Measurements from ENCODE around the gene WNT1.

WNT1 gene

DNA sequence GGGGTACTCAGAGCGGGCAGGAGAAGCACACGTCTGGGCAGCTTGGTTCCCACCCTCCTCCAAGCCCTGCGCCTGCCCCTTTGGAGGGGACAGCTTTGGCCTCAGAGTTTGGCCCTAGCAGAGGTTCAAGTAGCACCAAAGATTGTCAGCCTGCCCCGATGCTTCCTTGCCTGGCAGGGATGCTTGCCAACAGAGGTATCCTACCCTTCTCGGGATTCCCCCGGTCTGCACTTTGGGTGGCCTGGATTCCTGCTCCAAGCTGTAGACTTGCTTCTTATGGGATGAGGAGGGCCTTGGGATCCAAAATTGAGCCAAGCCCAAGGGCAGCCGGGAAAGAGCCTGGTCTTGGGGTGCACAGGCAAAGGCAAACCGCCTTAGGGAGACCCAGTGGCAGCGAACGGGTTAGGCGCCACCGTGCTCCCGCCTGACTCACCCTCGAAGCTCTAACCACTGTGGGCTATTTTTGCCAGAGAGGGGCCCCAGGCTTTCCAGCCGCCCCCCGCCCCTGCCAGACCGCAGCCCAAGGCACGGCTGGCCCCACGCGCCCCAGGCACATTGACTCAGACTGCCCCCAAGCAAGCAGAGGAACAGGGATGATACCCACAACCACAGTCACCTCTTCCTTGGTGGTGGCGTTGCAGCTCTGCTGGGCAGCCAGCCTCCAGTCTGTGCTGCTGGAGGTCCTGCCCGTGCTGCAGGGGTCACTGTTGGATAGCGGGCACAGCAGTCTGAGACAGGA lies 5.7 kb upstream of the WNT1 start:
- TF ChIP-seq, protein P1, sequence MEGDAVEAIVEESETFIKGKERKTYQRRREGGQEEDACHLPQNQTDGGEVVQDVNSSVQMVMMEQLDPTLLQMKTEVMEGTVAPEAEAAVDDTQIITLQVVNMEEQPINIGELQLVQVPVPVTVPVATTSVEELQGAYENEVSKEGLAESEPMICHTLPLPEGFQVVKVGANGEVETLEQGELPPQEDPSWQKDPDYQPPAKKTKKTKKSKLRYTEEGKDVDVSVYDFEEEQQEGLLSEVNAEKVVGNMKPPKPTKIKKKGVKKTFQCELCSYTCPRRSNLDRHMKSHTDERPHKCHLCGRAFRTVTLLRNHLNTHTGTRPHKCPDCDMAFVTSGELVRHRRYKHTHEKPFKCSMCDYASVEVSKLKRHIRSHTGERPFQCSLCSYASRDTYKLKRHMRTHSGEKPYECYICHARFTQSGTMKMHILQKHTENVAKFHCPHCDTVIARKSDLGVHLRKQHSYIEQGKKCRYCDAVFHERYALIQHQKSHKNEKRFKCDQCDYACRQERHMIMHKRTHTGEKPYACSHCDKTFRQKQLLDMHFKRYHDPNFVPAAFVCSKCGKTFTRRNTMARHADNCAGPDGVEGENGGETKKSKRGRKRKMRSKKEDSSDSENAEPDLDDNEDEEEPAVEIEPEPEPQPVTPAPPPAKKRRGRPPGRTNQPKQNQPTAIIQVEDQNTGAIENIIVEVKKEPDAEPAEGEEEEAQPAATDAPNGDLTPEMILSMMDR (IDR thresholded peaks at IDR 0.05; ENCODE audit: low read depth, low read length) = peak; percentile 13
- in situ Hi-C loops (cut with HindIII; ENCODE audit: low sequenced_read_pairs) = no loop called here
- DNase-seq (ENCODE audit: low read depth, low spot score) = no peak
- no peak overlapping the region for H3K4me3 ChIP-seq (ENCODE audit: low read depth, low read length)

GRCh38 chr12:48972952-48973483 lies 5.1 kb upstream of the WNT1 start:
- DNase-seq (ENCODE audit: low read depth, low spot score) = no peak
- no peak overlapping the region for H3K4me3 ChIP-seq (ENCODE audit: low read depth, low read length)
- in situ Hi-C loops (cut with HindIII; ENCODE audit: low sequenced_read_pairs) = no loop called here
- TF ChIP-seq, protein P1 (IDR thresholded peaks at IDR 0.05; ENCODE audit: low read depth, low read length) = no peak

DNA sequence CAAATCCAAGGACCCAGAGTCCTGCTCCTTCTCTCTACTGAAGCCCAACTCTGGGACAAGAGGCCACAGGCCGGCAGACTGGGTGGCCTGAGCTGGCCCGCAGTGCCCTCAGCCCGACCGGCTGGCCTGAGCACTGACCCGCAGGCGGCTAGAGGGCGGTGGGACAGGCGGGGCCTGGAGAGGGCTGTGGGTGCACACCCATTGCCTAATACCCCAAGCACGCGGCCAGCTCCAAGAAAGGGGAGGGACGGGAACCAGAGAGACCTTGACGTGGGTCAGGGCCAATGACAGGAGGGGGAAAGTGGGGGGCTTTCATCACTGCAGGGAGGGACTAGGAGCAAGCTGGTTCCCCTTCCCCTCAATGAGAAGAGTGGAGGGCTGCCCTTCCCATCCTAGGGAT lies 4.6 kb upstream of the WNT1 start:
- TF ChIP-seq, protein P1 (IDR thresholded peaks at IDR 0.05; ENCODE audit: low read depth, low read length) = no peak
- in situ Hi-C loops (cut with HindIII; ENCODE audit: low sequenced_read_pairs) = no loop called here
- DNase-seq (ENCODE audit: low read depth, low spot score) = no peak
- H3K4me3 ChIP-seq (ENCODE audit: low read depth, low read length) = no peak overlapping the region

DNA sequence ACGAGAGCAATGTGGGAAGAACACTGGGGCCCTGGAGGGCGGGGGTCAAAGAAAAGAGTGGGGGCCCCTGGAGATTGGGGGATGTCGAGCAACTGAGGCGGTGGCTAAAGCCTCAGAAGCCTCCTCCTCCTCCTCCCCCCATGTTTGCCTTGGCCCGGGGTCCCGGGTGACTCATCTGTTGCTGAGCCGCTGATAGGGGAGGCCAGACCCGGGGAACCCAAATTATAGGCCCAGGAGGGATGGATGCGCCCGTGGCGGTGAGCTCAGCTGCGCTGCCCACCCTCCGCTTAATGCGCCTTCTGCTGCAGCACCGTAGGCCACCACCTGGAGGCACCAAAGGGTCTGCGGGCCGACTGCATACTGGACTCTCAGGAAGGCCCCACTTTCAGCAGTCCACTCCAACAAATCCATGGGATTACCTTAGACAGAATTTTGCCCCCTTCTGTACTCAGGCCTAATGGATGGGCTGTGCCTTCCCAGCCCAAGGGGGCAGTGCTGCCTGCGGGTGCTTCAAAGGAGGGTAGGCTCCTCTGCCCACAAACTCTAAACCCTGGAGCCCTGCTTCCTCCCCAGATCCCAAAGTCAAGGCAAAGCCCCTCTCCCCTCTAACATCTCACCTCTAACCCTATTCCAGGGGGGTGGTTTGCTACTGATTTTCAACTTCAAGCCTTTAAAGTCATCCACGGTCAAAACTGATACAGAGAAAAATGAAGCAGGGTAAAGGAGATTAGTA lies 4.0 kb upstream of the WNT1 start:
- H3K4me3 ChIP-seq (ENCODE audit: low read depth, low read length) = no peak overlapping the region
- in situ Hi-C loops (cut with HindIII; ENCODE audit: low sequenced_read_pairs) = no loop called here
- TF ChIP-seq, protein P1 (IDR thresholded peaks at IDR 0.05; ENCODE audit: low read depth, low read length) = peak; percentile 74
- DNase-seq (ENCODE audit: low read depth, low spot score) = peak; percentile 42

DNA sequence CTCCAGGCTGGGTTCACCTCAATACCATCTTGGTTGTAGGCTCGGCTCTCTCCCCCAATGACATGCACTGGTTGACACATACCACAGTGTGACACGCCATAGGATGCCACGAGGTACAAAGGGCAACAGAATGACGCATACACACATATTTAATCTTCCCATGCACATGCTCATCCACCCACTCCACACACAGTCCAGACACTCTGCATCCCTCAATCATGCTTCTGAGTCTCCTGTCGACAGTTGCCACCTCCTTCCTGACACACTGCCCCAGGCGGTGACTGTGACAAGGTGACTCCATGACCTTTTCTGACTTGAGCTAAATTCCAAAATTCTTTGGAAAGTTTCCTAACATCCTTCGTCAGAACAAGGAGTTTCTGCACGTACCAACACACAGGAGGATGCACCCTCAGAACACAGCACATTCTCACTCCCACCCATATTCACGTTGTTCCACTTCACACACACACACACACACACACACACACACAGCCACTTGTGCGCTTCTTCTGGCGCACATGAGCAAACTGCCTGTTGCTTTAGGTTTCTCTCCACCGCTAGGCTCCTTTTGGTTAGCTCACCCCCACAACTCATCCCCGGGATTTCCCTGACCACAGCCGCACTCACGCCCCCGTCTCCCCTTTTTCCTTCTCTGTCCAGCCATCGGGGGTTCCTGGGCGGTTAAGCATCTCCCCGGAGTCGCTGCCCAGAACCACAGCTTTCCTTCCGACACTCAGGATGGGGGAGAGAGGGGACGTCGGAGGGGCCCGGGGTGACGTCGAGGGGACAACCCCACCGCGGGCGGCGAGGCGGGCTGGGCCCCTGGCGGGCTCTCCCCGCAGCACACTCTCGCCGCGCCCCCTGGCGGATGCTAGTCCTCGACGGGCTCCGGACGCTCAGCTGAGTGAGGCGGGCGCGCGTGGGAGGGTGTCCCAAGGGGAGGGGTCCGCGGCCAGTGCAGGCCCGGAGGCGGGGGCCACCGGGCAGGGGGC lies 536 bp upstream of the WNT1 start:
- H3K4me3 ChIP-seq (ENCODE audit: low read depth, low read length) = no peak overlapping the region
- no peak for DNase-seq (ENCODE audit: low read depth, low spot score)
- in situ Hi-C loops (cut with HindIII; ENCODE audit: low sequenced_read_pairs) = no loop called here
- TF ChIP-seq, protein P1 (IDR thresholded peaks at IDR 0.05; ENCODE audit: low read depth, low read length) = peak; percentile 65
